Fibroblast of the aortic adventitia (primary cell): ENCODE results near the gene NYAP1. TPM values are rescaled to one million over a fixed set of nuclear protein-coding genes. Genes with fewer than 3 reads are reported as not detected.

Experiments
- DNase-seq: peaks from one replicate; pipeline ENCODE4 v3.0.0-alpha.2; 2010; ENCODE audit warnings: low read depth
- H3K4me3 ChIP-seq: 2 replicates; pipeline ENCODE4 v1.5.1; 2011; ENCODE audit warnings: low read depth, mild to moderate bottlenecking, control low read depth, low read length, moderate library complexity
- CTCF ChIP-seq: IDR thresholded peaks from 2 replicates; pipeline ENCODE4 v1.5.1; 2011; ENCODE audit warnings: mild to moderate bottlenecking, low read length, control low read depth, inconsistent platforms; ENCODE audit not compliant: insufficient read depth
- total RNA-seq: library from RNA; depleted of rRNA; stranded (reverse); fragments of >200 nt; gene quantifications from 2 replicates; pipeline ENCODE4 v1.2.3, GENCODE V29; 2012; ENCODE audit warnings: low replicate concordance

The NYAP1 gene
- total RNA-seq, 1 donor, result 0.81 TPM

- H3K4me3 ChIP-seq, result no peak overlapping the region
- no peak for TF ChIP-seq CTCF
- no peak for DNase-seq
Observed at GRCh38 chr7:100486111-100486636, 2.4 kb downstream of the NYAP1 start.

GRCh38 chr7:100486753-100487446 is 3.2 kb downstream of the NYAP1 start:
- DNase-seq, result no peak

GRCh38 chr7:100488333-100489095 is 4.8 kb downstream of the NYAP1 start:
- DNase-seq, result no peak
- no peak overlapping the region for H3K4me3 ChIP-seq
- no peak for TF ChIP-seq CTCF

More at GRCh38 chr7:100486753-100487446, 3.2 kb downstream of the NYAP1 start:
- H3K4me3 ChIP-seq, result no peak overlapping the region
- TF ChIP-seq CTCF, result no peak

GRCh38 chr7:100489121-100489520 is 5.4 kb downstream of the NYAP1 start:
- DNase-seq, result no peak
- TF ChIP-seq CTCF, result no peak
- no peak overlapping the region for H3K4me3 ChIP-seq

GRCh38 chr7:100489824-100490223 is 6.1 kb downstream of the NYAP1 start:
- peak; percentile 86 for DNase-seq
- H3K4me3 ChIP-seq, result no peak overlapping the region
- no peak for TF ChIP-seq CTCF

GRCh38 chr7:100490483-100491191 is 6.9 kb downstream of the NYAP1 start:
- TF ChIP-seq CTCF, result no peak
- H3K4me3 ChIP-seq, result no peak overlapping the region
- no peak for DNase-seq
